Thoracic aorta (tissue), 2 donors: Measurements from ENCODE around the gene APOC3. TPM values are rescaled to one million over a fixed set of nuclear protein-coding genes. Genes with fewer than 3 reads are reported as not detected.

ENCODE experiments used
- ATAC-seq: fragments of 150-250 bp; one replicate; pipeline ENCODE4 v1.8.0; 2017; ENCODE audit warnings: low read depth; ENCODE audit not compliant: insufficient number of reproducible peaks, low FRiP score
- DNase-seq: peaks from one replicate; pipeline ENCODE4 v3.0.0-alpha.2; 2020; ENCODE audit warnings: low spot score
- H3K27ac ChIP-seq, 2 donors: fragments of 200-600 bp; sonication (generic); 1 replicate in 1 of 2; 2 replicates in 1 of 2; pipeline ENCODE4 v1.5.1; 2016; ENCODE audit warnings: mild to moderate bottlenecking in 2 of 2, moderate library complexity in 2 of 2
- H3K27me3 ChIP-seq: fragments of 200-600 bp; sonication (generic); replicated peaks from 2 replicates; pipeline ENCODE4 v1.6.0; 2016; ENCODE audit warnings: mild to moderate bottlenecking; ENCODE audit not compliant: insufficient read depth
- H3K36me3 ChIP-seq: fragments of 200-600 bp; sonication (generic); one replicate; pipeline ENCODE4 v1.5.1; 2016
- H3K4me1 ChIP-seq, 2 donors: fragments of 200-600 bp; sonication (generic); 1 replicate in 1 of 2; 2 replicates in 1 of 2; pipeline versions ENCODE4 v1.5.1 to v1.6.0; 2016; ENCODE audit warnings: low read depth in 2 of 2, mild to moderate bottlenecking in 1 of 2; ENCODE audit not compliant: control insufficient read depth in 1 of 2
- H3K4me3 ChIP-seq: fragments of 200-600 bp; sonication (generic); 2 replicates; pipeline ENCODE4 v1.5.1; 2016; ENCODE audit warnings: mild to moderate bottlenecking
- H3K9me3 ChIP-seq: fragments of 200-600 bp; sonication (generic); 2 replicates; pipeline ENCODE4 v1.5.1; 2016
- CTCF ChIP-seq: fragments of 200-600 bp; sonication (generic); IDR thresholded peaks from one replicate; pipeline ENCODE4 v1.5.1; 2019; ENCODE audit warnings: antibody characterized with exemption
- total RNA-seq, 2 donors: library from RNA; depleted of rRNA; stranded (reverse); fragments of >200 nt; gene quantifications; one replicate each; pipeline versions ENCODE4 v1.1.0 to v1.2.3, GENCODE V29; 2016

The APOC3 gene
- total RNA-seq, 2 donors from 2014 or later, result not detected

- Histone ChIP-seq H3K36me3 (peaks cover 25% of the 10 kb centered on the region), H3K27ac (no peak overlapping the region), H3K27me3 (no peaks in the 10 kb centered on the region), H3K4me3 (no peak overlapping the region), H3K9me3 (no peaks in the 10 kb centered on the region), H3K4me1 (peaks cover 13 to 20% of the 10 kb centered on the region in 2 donors)
- DNase-seq, result no peak
- TF ChIP-seq CTCF, result no peak
- ATAC-seq, result no peak
These were observed 26.7 kb downstream of the APOC3 start for GRCh38 chr11:116856423-116856822.

GRCh38 chr11:116857316-116857715 is 27.6 kb downstream of the APOC3 start:
- no peaks in the 10 kb centered on the region for H3K27me3 ChIP-seq
- no peak overlapping the region for H3K4me3 ChIP-seq
- H3K36me3 ChIP-seq, result peaks cover 25% of the 10 kb centered on the region
- peaks cover 6 to 11% of the 10 kb centered on the region in 2 donors for H3K4me1 ChIP-seq
- no peak for TF ChIP-seq CTCF
- no peak overlapping the region for H3K27ac ChIP-seq
- H3K9me3 ChIP-seq, result no peaks in the 10 kb centered on the region
- no peak for DNase-seq
- no peak for ATAC-seq

- Histone ChIP-seq H3K36me3 (peaks cover 26% of the 10 kb centered on the region), H3K27ac (no peak overlapping the region)
These were observed 28.2 kb downstream of the APOC3 start for GRCh38 chr11:116857936-116858335.

GRCh38 chr11:116859175-116859574 is 29.5 kb downstream of the APOC3 start:
- H3K27me3 ChIP-seq, result no peaks in the 10 kb centered on the region
- no peak overlapping the region for H3K27ac ChIP-seq
- H3K4me1 ChIP-seq, result no peaks in the 10 kb centered on the region
- no peaks in the 10 kb centered on the region for H3K9me3 ChIP-seq
- TF ChIP-seq CTCF, result no peak
- no peak overlapping the region for H3K4me3 ChIP-seq
- H3K36me3 ChIP-seq, result peaks cover 36% of the 10 kb centered on the region
- ATAC-seq (no peak), DNase-seq (no peak)

More at GRCh38 chr11:116857936-116858335, 28.2 kb downstream of the APOC3 start:
- no peak for TF ChIP-seq CTCF
- ATAC-seq (no peak), DNase-seq (no peak)
- no peaks in the 10 kb centered on the region for H3K9me3 ChIP-seq
- H3K4me1 ChIP-seq, result peaks cover 0 to 5% of the 10 kb centered on the region in 2 donors
- H3K27me3 ChIP-seq, result no peaks in the 10 kb centered on the region
- H3K4me3 ChIP-seq, result no peak overlapping the region

GRCh38 chr11:116860303-116860702 is 30.6 kb downstream of the APOC3 start:
- no peaks in the 10 kb centered on the region for H3K9me3 ChIP-seq
- H3K4me3 ChIP-seq, result no peak overlapping the region
- no peak for ATAC-seq
- DNase-seq, result no peak
- H3K4me1 ChIP-seq, result no peaks in the 10 kb centered on the region
- H3K36me3 ChIP-seq, result peaks cover 46% of the 10 kb centered on the region
- TF ChIP-seq CTCF, result no peak
- no peaks in the 10 kb centered on the region for H3K27me3 ChIP-seq
- H3K27ac ChIP-seq, result no peak overlapping the region
